Mesenchymal stem cell (in vitro differentiated cells and primary cell): Measurements from ENCODE around the gene TMEM132A.
A peak's percentile ranks its signal among the peaks of the same experiment; 100 is the strongest.

Experiments used
- DNase-seq: peaks from one replicate; pipeline ENCODE4 v3.0.0-alpha.2; 2013
- H2AFZ ChIP-seq: one replicate; pipeline ENCODE4 v1.6.1; 2013; ENCODE audit warnings: low read depth, mild to moderate bottlenecking, control low read depth, inconsistent platforms, low read length, moderate library complexity
- H2AK5ac ChIP-seq: 2 replicates; pipeline ENCODE4 v1.6.1; 2013; ENCODE audit warnings: low read length, moderate library complexity, mild to moderate bottlenecking, inconsistent platforms; ENCODE audit not compliant: severe bottlenecking
- H2BK120ac ChIP-seq: one replicate; pipeline ENCODE4 v1.6.1; 2013; ENCODE audit warnings: low read depth, mild to moderate bottlenecking, inconsistent platforms, low read length, moderate library complexity
- H2BK12ac ChIP-seq, 2 experiments: one replicate each; pipeline ENCODE4 v1.6.1; 2013; ENCODE audit warnings: inconsistent platforms in 2 of 2, low read length in 2 of 2, mild to moderate bottlenecking in 2 of 2, moderate library complexity in 2 of 2, control low read depth in 1 of 2
- H2BK15ac ChIP-seq: one replicate; pipeline ENCODE4 v1.6.1; 2013; ENCODE audit warnings: mild to moderate bottlenecking, low read depth, inconsistent platforms; ENCODE audit not compliant: poor library complexity, severe bottlenecking
- H2BK5ac ChIP-seq: 2 replicates; pipeline ENCODE4 v1.6.1; 2013; ENCODE audit warnings: low read depth, mild to moderate bottlenecking, low read length, control low read depth, inconsistent platforms; ENCODE audit not compliant: poor library complexity, severe bottlenecking
- H3K14ac ChIP-seq, 2 experiments: one replicate each; pipeline ENCODE4 v1.6.1; 2013; ENCODE audit warnings: inconsistent platforms in 2 of 2, low read length in 2 of 2, control low read depth in 1 of 2, mild to moderate bottlenecking in 1 of 2, moderate library complexity in 1 of 2
- H3K18ac ChIP-seq, 2 experiments: one replicate each; pipeline ENCODE4 v1.6.1; 2013; ENCODE audit warnings: inconsistent platforms in 2 of 2, low read length in 2 of 2, control low read depth in 1 of 2, low read depth in 1 of 2, mild to moderate bottlenecking in 1 of 2
- H3K23ac ChIP-seq, 2 experiments: one replicate each; pipeline ENCODE4 v1.6.1; 2013; ENCODE audit warnings: inconsistent platforms in 2 of 2, low read length in 2 of 2, mild to moderate bottlenecking in 2 of 2, moderate library complexity in 2 of 2, control low read depth in 1 of 2
- H3K27ac ChIP-seq: 2 replicates; pipeline ENCODE4 v1.5.1; 2013; ENCODE audit warnings: mild to moderate bottlenecking, moderate library complexity, low read length, control low read depth, inconsistent platforms; ENCODE audit not compliant: poor library complexity, severe bottlenecking
- H3K27me3 ChIP-seq, 2 experiments: 2 replicates each; pipeline versions ENCODE4 v1.6.1 to v1.7.0; 2013; ENCODE audit warnings: low read length in 2 of 2, mild to moderate bottlenecking in 2 of 2, moderate library complexity in 2 of 2, control low read depth in 1 of 2, inconsistent platforms in 1 of 2; ENCODE audit not compliant: control insufficient read depth in 1 of 2, insufficient read depth in 1 of 2
- H3K36me3 ChIP-seq, 2 experiments: 2 replicates each; pipeline versions ENCODE4 v1.6.1 to v1.7.0; 2013; ENCODE audit warnings: low read length in 2 of 2, control low read depth in 1 of 2, inconsistent platforms in 1 of 2, low read depth in 1 of 2, mild to moderate bottlenecking in 1 of 2; ENCODE audit not compliant: insufficient read depth in 2 of 2, control insufficient read depth in 1 of 2
- H3K4ac ChIP-seq, 2 experiments: one replicate each; pipeline ENCODE4 v1.6.1; 2013; ENCODE audit warnings: inconsistent platforms in 2 of 2, low read length in 2 of 2, mild to moderate bottlenecking in 2 of 2, moderate library complexity in 2 of 2, control low read depth in 1 of 2, low read depth in 1 of 2
- H3K4me1 ChIP-seq: 2 replicates; pipeline ENCODE4 v1.6.1; 2013; ENCODE audit warnings: low read depth, low read length, control low read depth; ENCODE audit not compliant: control insufficient read depth, insufficient read depth
- H3K4me2 ChIP-seq: 2 replicates; pipeline ENCODE4 v1.6.1; 2013; ENCODE audit warnings: low read length, mild to moderate bottlenecking, inconsistent platforms; ENCODE audit not compliant: poor library complexity, severe bottlenecking
- H3K4me3 ChIP-seq, 2 experiments: 2 replicates each; pipeline versions ENCODE4 v1.5.1 to v1.7.0; 2013; ENCODE audit warnings: low read length in 2 of 2, mild to moderate bottlenecking in 2 of 2, control low read depth in 1 of 2, low read depth in 1 of 2; ENCODE audit not compliant: insufficient read depth in 1 of 2
- H3K79me1 ChIP-seq: replicated peaks from 2 replicates; pipeline ENCODE4 v1.6.1; 2013; ENCODE audit warnings: mild to moderate bottlenecking, control low read depth, low read length, inconsistent platforms; ENCODE audit not compliant: poor library complexity, severe bottlenecking
- H3K9ac ChIP-seq: 2 replicates; pipeline ENCODE4 v1.7.0; 2013; ENCODE audit warnings: mild to moderate bottlenecking, low read length, moderate library complexity
- H3K9me3 ChIP-seq: 2 replicates; pipeline ENCODE4 v1.7.0; 2013; ENCODE audit warnings: mild to moderate bottlenecking, low read length; ENCODE audit not compliant: control insufficient read depth
- H4K8ac ChIP-seq: one replicate; pipeline ENCODE4 v1.6.1; 2013; ENCODE audit warnings: inconsistent platforms, mild to moderate bottlenecking, low read length, moderate library complexity
- H4K91ac ChIP-seq: one replicate; pipeline ENCODE4 v1.6.1; 2013; ENCODE audit warnings: mild to moderate bottlenecking, low read length, inconsistent platforms
- whole genome bisulfite sequencing: methylation state at CpG from one replicate; pipeline ENCODE4 v1.1.7; 2013; ENCODE audit warnings: mixed read lengths; 5-methylcytosine and 5-hydroxymethylcytosine counted together

The TMEM132A gene

DNA sequence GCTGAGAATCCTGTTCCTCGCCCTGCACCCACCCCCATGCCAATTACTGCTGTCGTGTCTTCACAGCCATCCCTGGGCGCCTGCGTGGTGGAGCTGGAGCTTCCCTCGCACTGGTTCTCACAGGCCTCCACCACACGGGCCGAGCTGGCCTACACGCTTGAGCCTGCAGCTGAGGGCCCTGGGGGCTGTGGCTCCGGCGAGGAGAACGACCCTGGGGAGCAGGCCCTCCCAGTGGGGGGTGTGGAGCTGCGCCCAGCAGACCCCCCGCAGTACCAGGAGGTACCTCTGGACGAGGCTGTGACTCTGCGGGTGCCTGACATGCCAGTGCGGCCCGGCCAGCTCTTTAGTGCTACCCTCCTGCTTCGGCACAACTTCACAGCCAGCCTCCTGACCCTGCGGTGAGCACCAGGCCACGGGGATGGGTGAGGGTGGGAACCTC, 4.3 kb downstream of the TMEM132A start:
- Histone ChIP-seq H3K23ac (no peak overlapping the region), H3K14ac (no peak overlapping the region), H3K4me2 (no peak overlapping the region), H3K4me1 (peaks cover 27% of the 10 kb centered on the region), H3K9me3 (no peaks in the 10 kb centered on the region), H2AFZ (no peak overlapping the region), H3K18ac (no peak overlapping the region), H2BK15ac (no peak overlapping the region), H2AK5ac (no peak overlapping the region), H2BK5ac (no peak overlapping the region), H3K36me3 (peaks cover 0 to 57% of the 10 kb centered on the region in 2 experiments), H2BK120ac (no peak overlapping the region), H3K27ac (no peak overlapping the region), H3K27me3 (peaks cover 0 to 12% of the 10 kb centered on the region in 2 experiments), H3K79me1 (peaks cover 20% of the 10 kb centered on the region), H3K9ac (no peak overlapping the region), H3K4ac (no peak overlapping the region), H2BK12ac (no peak overlapping the region), H4K8ac (no peak overlapping the region), H4K91ac (no peak overlapping the region), H3K4me3 (peak overlapping the region in 1 of 2 experiments; percentile 20)
- DNase-seq = no peak
- 92% methylated on average over 20 of the region's 20 CpGs for whole genome bisulfite sequencing

DNA sequence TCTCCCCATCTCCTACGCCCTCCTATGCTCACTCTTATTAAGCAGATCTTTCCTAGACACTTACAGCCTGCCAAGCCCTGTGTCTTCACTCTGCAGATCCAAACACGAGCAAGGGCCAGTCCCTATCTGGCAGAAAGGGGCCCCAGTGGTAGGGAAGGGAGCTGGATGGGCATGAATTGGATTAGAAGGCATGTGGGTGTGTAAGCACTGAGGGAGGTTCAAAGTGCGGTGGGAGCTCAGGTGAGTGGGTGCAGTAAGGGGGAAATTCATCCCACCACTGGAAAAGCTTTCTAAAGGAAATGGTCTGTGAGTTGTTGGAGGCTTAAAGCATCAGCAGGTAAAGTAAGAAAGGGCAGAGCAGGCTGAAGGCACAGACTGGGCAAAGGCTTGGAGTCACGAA, 5.5 kb downstream of the TMEM132A start:
- Histone ChIP-seq H3K4me3 (no peak overlapping the region), H3K36me3 (peaks cover 0 to 68% of the 10 kb centered on the region in 2 experiments), H4K8ac (no peak overlapping the region), H2BK120ac (no peak overlapping the region), H3K27ac (no peak overlapping the region), H3K9ac (no peak overlapping the region), H2AFZ (no peak overlapping the region), H2BK5ac (no peak overlapping the region), H3K79me1 (peaks cover 17% of the 10 kb centered on the region), H2BK12ac (no peak overlapping the region), H3K4me2 (no peak overlapping the region), H3K14ac (no peak overlapping the region), H2AK5ac (no peak overlapping the region), H3K4ac (no peak overlapping the region), H2BK15ac (no peak overlapping the region), H4K91ac (no peak overlapping the region), H3K27me3 (peaks cover 0 to 9% of the 10 kb centered on the region in 2 experiments), H3K18ac (no peak overlapping the region), H3K23ac (no peak overlapping the region), H3K4me1 (peaks cover 21% of the 10 kb centered on the region), H3K9me3 (no peaks in the 10 kb centered on the region)
- 87% methylated on average over 4 of the region's 4 CpGs for WGBS
- DNase-seq = no peak

- no peak overlapping the region for H2BK5ac ChIP-seq
- H3K23ac ChIP-seq = no peak overlapping the region
Observed at GRCh38 chr11:60930394-60930793, 6.1 kb downstream of the TMEM132A start.

GRCh38 chr11:60931917-60932316, 7.7 kb downstream of the TMEM132A start:
- H3K23ac ChIP-seq = no peak overlapping the region
- H4K91ac ChIP-seq = no peak overlapping the region
- H3K9ac ChIP-seq = no peak overlapping the region
- no peak overlapping the region for H2BK12ac ChIP-seq
- DNase-seq = no peak
- H3K4me2 ChIP-seq = no peak overlapping the region
- peaks cover 9% of the 10 kb centered on the region for H3K4me1 ChIP-seq
- whole genome bisulfite sequencing = 93% methylated on average over 9 of the region's 9 CpGs
- H2BK5ac ChIP-seq = no peak overlapping the region
- H3K27me3 ChIP-seq = peaks cover 0 to 2% of the 10 kb centered on the region in 2 experiments
- no peaks in the 10 kb centered on the region for H3K9me3 ChIP-seq
- H3K18ac ChIP-seq = no peak overlapping the region
- no peak overlapping the region for H2BK120ac ChIP-seq
- H3K4me3 ChIP-seq = no peak overlapping the region
- no peak overlapping the region for H4K8ac ChIP-seq
- no peak overlapping the region for H2AFZ ChIP-seq
- no peak overlapping the region for H3K27ac ChIP-seq
- H2AK5ac ChIP-seq = no peak overlapping the region
- H3K4ac ChIP-seq = no peak overlapping the region
- peaks cover 0 to 89% of the 10 kb centered on the region in 2 experiments for H3K36me3 ChIP-seq
- H2BK15ac ChIP-seq = no peak overlapping the region
- H3K14ac ChIP-seq = no peak overlapping the region
- peaks cover 6% of the 10 kb centered on the region for H3K79me1 ChIP-seq

More at GRCh38 chr11:60930394-60930793, 6.1 kb downstream of the TMEM132A start:
- Histone ChIP-seq H3K4ac (no peak overlapping the region), H3K9me3 (no peaks in the 10 kb centered on the region), H3K27ac (no peak overlapping the region), H3K36me3 (peaks cover 0 to 75% of the 10 kb centered on the region in 2 experiments), H3K79me1 (peaks cover 10% of the 10 kb centered on the region), H3K27me3 (peaks cover 0 to 3% of the 10 kb centered on the region in 2 experiments), H2BK12ac (no peak overlapping the region), H2AFZ (no peak overlapping the region), H4K91ac (no peak overlapping the region), H3K4me2 (no peak overlapping the region), H3K9ac (no peak overlapping the region), H2AK5ac (no peak overlapping the region), H3K18ac (no peak overlapping the region), H3K4me1 (peaks cover 14% of the 10 kb centered on the region), H2BK120ac (no peak overlapping the region), H3K4me3 (no peak overlapping the region), H4K8ac (no peak overlapping the region), H2BK15ac (no peak overlapping the region), H3K14ac (no peak overlapping the region)
- DNase-seq = no peak
- WGBS = 97% methylated on average over 4 of the region's 4 CpGs
